Raji (cell line): ENCODE data around the gene FOSL2.

Experiments used
- POLR2A ChIP-seq: IDR thresholded peaks from 2 replicates; pipeline ENCODE4 v1.6.1; 2011; ENCODE audit warnings: low read depth, low read length, control low read depth; ENCODE audit not compliant: insufficient read depth

The FOSL2 gene

DNA sequence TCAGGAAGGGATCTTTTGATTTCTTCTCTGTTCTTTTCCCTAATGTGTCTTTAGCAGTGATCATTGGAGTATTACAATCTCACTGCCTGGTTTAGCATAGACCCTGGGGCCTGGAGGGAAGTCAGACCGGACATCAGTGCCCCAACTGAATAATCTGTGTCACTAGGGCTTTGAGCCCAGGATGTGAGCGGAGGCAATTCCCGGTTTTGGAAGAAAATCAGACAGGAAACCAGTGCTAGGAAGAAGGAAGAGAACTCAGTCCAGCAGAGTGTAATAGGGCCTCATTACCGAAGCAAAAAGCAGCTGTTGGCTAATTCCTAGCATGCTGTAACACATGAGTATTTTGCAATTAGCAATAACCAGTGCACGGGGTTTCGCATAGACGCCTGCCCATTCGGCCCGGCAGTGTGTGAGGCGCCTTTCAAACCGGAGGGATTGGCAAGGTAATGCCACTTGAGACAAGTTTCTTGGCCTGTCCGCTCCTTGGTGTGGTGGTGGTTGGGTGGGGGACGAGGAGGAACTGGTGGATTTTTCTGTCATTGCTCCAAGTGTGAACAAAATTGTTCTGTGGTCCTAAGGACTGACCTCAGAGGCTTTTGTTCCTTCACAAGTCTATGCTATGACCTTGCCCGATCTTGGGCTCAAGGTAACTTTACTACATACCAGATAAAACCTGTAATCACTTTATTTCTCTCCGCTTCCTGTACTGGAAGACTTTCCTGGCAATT, 2.8 kb downstream of the FOSL2 start:
- no peak for TF ChIP-seq POLR2A

DNA sequence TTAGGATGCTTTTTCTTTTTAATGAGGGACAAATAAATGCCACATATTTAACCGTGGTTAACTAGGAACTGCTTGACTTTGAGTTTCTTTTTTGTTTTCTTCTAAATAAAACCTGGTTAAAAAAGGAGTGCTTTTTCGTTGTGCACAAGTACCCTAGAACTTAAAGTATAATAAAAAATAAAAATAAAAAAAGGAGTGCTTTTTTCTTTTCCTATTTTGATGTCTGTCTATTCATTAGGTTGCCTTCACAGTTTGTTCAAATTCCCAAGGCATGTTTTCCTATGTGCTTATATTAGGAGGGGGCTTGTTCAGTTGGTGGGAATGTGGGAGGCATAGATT, 4.4 kb downstream of the FOSL2 start:
- no peak for TF ChIP-seq POLR2A

DNA sequence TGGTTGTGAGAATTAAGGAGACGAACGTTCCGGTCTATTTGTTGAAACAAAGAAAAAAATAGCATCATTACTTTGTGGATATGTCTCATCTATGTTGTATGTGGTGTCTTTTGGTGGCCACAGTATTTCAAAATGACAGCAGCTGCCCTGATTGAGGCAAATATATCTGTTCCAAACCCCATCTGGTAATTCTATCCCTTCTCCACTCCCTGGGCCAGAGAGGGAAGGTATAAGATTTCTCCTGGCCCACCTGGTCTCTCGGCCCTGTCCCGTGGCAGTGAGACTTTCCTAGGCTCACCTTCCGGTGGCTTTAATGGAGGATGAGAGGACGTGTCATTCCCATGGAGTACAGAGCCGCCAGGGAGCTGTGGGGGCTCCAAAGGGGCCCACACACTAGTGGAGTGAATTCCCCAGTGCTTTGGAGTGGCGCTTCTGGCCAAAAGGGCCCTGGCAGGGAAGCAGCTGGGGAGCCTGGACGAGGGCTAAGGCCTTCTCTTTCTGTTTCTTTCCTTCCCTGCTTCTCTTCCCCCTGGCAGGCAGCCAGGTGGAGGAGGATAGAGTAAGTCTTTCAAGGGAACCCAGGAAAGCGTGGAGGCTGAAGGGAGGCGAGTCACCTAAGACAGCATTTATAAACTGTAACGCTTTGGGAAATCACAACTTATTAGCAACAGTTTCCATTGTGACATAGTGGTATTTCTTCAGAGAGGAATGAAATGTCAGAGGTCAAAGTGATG, 5.6 kb downstream of the FOSL2 start:
- no peak for TF ChIP-seq POLR2A

DNA sequence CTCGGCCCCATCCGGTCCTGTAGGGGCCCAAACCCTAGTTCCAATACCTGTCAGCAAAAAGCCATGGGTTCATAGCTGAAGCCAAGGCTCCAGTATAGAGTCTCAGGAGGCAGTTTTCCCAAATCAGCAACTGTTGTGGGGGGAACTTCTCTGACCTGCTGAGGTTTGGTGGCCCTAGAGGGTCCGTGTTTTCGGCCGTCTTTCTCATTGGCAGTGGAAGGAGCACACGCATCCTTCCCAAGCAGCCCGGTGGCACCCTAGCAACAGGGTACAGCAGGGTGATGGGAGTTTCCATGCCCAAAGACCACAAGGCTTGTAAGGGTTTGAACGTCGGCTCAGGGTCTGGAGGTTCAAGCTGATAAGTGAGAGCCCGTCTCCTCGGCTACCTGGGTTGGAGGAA, 6.6 kb downstream of the FOSL2 start:
- no peak for TF ChIP-seq POLR2A

DNA sequence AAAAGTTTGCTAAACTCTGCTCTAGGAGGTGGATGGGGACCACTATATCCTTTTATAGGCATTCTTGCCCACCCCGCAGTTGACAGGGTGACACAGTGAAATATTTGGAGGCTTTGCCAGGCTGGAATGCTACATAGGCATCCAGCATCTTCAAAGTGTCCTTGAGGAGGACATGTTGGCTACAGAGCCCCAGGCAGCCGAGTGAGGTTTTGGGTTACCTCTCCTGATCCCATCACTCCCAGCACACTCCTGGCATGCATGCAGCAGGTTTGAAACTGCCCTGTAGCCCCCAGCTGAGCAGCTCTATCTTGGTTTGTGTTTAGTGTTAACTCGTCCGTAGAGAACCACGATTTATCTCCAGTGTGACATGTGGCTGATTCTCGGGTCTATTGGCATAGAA, 7.3 kb downstream of the FOSL2 start:
- no peak for TF ChIP-seq POLR2A

DNA sequence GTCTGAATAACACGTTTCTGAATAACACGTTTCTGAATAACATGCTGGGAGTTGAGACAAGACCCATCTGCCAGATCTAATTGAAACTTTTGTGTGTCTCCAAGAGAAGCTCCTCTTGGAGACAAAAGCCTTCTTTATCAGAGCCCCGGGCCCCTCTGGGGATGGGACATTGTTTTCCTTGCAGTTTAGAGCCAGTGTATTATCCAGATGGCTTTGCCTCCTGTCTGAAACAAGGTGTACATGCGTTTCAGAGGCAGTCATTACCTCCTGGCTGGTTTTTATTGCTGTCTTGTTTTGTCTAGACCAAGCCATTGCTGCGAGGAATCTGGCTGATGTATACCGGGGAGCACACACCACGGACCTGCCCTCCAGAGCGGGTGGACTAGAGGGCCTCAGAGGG, 7.8 kb downstream of the FOSL2 start:
- no peak for TF ChIP-seq POLR2A

DNA sequence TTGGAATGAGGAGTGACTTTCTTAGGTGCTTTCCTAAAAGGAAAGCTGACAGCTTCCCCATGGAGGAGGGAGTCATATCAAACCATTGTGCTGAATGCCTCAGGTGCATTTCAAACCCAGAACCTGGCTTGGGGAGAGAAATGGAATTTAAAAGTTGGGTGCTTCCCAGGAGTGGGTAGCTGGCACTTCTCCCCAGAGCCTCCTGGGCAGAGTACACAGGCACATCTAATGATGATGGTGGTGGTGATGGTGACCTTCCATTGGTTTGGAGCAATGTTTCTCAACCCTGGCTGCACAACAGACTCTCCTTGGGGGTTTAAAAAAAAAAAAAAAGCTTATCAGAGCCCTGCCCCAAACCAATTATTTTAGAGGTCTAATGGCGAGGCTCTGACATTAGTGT, 8.3 kb downstream of the FOSL2 start:
- TF ChIP-seq POLR2A: no peak

DNA sequence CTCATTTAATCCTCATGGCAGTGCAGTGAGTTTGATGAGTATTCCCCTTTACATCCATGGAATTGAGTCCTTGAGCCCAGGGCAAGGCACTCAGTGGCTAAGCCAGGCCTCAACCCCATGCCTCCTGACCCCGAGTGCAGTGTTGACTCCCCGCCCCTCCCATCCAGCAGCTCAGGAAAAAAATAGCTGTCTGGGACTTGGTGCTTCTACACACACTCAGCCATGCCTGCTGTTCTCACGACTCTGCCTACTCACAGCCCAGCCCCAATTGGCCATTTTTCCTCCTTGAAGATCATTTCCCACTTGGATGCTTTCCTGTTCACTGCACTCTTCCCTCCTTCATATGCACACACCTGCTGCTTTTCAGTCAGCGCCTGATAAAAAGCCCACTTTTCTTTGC, 8.8 kb downstream of the FOSL2 start:
- no peak for TF ChIP-seq POLR2A

DNA sequence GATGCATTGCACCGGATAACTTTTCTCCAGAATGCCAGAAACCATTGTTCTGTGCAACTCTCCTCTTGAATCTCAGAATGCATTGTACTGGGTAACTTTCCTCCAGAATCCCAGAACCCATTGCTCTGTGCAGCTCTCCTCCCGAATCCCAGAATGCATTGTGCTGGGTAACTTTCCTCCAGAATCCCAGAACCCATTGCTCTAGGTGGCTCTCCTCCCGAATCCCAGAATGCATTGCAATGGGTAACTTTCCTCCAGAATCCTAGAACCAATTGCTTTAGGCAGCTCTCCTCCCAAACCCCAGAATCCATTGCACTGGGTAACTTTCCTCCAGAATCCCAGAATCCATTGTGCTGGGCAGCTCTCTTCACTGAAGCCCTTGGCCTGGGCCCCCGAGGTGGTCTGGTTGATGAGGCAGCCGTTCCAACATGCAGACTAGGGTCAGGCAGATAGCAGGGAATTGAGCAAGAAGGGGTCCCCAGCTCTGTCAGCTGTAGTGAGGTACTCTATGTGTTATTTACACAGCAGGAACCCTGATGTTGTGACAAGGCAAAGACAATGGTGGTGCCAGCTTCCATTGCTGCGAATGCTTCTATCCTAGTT, 9.4 kb downstream of the FOSL2 start:
- TF ChIP-seq POLR2A: no peak

DNA sequence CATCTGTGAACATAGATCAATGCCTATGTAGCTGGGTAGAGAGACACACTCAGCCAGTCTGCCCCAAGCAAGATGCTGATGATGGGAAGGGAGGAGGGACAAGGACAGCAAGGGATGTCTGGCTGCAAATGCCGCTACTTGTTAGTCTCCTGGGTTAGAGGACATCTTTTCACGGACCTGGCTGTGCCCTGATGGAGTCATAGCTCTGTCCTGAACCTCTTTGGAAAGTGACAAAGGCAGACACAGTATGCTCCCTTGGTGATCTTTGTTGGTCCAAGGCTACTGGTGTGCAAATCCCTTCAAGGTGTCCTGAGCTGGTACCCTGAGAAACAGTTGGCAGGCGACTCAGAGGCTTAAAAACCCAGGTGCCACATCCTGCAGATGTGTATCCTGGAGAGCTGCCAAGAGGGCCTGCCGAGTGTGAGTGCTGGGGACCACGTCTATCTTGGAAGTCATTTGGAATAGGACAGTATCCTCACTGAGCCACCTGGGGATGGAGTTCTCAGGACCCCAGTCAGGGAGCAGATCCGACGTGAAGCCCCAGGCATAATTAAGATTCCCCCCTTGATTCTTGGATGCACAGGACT, 10.8 kb downstream of the FOSL2 start:
- no peak for TF ChIP-seq POLR2A

DNA sequence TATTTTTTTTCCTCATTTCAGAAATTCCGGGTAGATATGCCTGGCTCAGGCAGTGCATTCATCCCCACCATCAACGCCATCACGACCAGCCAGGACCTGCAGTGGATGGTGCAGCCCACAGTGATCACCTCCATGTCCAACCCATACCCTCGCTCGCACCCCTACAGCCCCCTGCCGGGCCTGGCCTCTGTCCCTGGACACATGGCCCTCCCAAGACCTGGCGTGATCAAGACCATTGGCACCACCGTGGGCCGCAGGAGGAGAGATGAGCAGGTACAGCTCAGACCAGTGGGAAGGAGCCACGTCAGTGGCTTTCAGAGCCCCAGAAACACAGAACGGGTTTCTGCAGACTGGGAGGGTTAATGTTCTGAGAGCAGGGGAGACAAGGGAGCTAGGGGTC, 11.4 kb downstream of the FOSL2 start:
- no peak for TF ChIP-seq POLR2A

DNA sequence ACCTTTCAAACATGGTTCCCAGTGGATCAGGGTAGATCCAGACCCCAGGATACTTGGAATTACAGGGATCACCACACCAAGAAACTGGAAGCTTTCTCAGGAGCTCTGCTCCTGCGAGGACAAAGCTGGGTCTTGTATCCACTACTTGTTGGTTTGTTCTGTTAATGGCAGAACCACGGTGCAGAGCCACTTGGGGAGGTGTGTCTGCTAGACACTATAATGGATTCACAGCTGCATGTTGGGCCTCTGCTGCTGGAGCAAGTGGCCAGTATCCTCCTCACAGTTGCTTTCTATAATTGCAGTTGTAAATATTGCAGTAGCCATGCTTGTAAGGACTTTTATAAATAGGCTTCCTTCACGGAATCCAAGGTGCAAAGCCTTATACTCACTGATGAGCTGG, 12.9 kb downstream of the FOSL2 start:
- no peak for TF ChIP-seq POLR2A

DNA sequence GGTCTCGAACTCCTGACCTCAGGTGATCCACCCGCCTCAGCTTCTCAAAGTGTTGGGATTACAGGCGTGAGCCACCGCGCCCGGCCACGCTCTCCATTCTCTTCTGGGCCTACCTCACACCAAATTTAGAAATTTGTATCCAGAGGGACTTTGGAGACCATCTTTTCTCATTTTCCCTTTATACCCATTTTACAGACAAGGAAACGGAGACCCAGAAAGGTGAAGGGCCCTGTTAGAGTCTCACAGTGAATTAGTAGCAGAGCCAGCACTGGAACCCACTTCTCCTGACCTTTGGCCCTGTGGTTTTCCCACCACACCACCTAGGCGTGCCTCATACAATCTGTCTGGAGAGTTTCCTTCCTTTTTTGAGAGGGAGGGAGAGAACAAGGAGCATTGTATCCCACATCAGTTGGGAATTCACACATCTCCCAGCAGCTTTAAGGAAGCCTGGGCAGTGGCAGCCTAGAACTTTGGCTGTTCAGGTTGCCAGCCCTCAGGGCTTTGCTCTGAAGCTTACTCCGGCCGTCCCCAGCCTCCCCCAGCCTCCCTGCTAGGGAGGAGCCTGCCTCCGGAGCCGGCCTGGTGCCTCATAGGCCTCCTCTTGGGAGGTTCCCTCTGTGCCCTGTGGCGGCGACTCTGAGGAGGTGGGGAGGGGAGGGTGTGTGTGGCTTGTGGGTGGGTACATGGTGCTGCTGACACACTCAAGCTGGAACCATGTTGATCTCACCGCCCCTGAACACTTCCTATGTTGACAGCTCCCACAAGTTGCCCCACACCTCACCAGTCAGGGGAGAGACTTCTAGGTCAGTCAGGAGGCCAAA, 13.8 kb downstream of the FOSL2 start:
- TF ChIP-seq POLR2A: no peak

DNA sequence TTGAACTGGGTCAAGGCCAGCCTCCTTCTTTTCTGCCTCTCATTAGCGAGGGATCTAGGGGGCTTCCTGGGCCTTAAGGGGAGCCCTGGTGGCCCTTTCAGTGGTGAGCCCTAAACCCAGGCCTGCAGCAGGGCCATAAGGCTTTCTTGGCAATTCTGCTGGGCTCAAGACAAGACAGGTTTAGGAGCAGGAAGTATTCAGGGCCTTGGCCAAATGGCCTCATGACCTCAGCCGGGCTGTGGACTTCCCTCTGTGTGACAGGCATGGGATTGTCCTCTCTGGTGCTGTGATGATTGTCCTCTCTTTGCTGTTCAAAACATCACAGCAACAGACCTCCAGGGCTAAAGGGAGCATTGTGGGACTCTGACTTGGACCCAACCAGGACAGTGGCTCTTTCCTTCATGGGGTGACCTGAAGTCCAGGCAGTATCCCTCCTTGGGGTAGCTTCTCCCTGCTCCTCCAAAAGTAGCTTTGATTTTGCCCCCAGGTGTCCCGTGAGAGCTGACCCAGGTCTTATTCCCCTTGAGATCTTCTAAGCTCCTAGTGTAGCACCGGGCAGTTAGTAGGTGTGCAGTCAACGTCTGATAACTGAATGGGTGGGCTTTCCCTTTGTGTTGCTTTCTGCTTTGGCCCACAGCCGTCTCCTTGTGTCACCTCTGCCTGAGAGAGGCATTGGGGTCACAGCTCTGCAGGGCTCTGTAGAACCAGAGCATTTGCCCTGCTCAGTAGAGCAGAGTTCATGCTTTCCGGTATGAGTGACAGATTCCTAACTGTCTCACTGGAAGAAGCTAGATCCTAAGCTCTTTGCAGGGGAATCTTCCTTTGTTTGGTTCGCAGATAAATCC, 14.7 kb downstream of the FOSL2 start:
- TF ChIP-seq POLR2A: no peak
